ENCODE data around the gene SNAI3.

The SNAI3 gene

GRCh38 chr16:88631920-88632586 lies 54.3 kb downstream of the SNAI3 start:
- FAIRE-seq: no peak

GRCh38 chr16:88631384-88631783 lies 54.9 kb downstream of the SNAI3 start:
- no peak for FAIRE-seq

DNA sequence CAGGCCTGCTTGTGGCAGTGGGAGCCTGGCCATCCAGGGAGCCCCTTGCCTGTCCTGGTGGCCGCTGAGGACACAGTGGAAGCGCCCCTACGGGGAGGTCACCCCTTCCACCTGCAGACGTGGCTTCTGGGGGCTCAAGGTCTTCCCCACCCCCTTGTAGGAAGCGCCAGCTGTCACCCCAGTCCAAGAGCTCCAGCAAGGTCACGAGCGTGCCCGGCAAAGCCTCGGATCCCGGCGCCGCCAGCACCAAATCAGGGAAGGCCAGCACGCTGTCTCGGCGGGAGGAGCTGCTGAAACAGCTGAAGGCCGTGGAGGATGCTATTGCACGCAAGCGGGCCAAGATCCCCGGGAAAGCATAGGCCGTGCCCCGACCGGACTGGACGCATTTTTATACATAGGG lies 55.4 kb downstream of the SNAI3 start:
- no peak for FAIRE-seq

- FAIRE-seq: no peak
Measured at GRCh38 chr16:88630433-88630832, 55.9 kb downstream of the SNAI3 start.

DNA sequence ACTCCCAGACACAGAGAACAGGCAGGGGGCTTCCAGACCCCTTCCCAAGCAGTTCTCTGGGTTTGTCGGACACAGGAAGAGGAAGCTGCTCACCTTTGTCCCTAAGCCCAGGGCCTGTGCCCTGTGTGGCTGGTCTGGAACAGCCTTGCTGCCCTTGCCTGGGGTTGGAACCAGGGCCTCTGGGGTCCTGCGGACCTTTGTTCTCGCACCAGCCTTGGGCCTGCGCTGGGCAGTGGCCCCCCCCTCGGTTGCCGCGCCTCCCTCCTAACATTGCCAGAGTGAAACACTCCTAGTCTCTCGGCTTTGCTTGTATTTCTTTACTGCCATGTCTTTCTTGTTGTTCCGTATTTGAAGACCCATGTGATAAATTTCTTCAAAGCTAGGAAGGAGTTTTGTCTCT lies 56.5 kb downstream of the SNAI3 start:
- no peak for FAIRE-seq

DNA sequence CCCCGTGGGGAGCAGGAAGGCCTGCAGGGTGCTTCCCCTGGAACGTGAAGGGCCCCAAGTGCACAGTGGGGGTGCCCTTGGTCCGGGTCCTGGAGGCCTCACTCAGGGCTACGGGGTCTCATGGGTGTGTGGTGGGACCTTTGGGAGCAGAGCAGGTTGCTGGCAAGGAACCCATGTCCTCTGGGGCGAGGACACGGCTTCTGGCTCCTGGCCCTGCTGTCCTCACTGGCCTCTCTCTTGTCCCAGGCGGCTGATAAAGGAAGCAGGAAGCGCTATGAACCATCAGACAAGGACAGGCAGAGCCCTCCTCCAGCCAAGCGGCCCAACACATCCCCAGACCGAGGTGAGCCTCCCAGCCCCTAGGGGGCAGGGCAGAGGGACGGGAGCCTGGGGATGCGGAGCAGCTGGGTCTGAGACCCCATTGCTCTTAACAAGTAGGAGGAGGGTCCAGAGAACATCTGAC lies 57.8 kb downstream of the SNAI3 start:
- FAIRE-seq: no peak

Measured in A204.1 (cell line).